Right atrium auricular region (tissue), 2 donors: ENCODE results near the gene CAPN10. TPM values are rescaled to one million over a fixed set of nuclear protein-coding genes. Genes with fewer than 3 reads are reported as not detected.

Experiments used
- DNase-seq: peaks from one replicate; pipeline ENCODE4 v3.0.0-alpha.2; 2019; ENCODE audit warnings: low spot score
- H3K27ac ChIP-seq, 2 donors: fragments of 200-600 bp; sonication (generic); 1 replicate in 1 of 2; 2 replicates in 1 of 2; pipeline ENCODE4 v1.5.1; 2016 to 2019
- H3K27me3 ChIP-seq, 2 donors: fragments of 200-600 bp; sonication (generic); one replicate each; pipeline versions ENCODE4 v1.5.1 to v1.6.0; 2017 to 2019
- H3K36me3 ChIP-seq: fragments of 200-600 bp; sonication (generic); one replicate; pipeline ENCODE4 v1.5.1; 2016
- H3K4me1 ChIP-seq, 2 donors: fragments of 200-600 bp; sonication (generic); one replicate each; pipeline versions ENCODE4 v1.5.1 to v1.6.0; 2017 to 2019
- H3K4me3 ChIP-seq, 2 donors: fragments of 200-600 bp; sonication (generic); 1 replicate in 1 of 2; 2 replicates in 1 of 2; pipeline ENCODE4 v1.5.1; 2017 to 2019; ENCODE audit warnings: mild to moderate bottlenecking in 1 of 2, moderate library complexity in 1 of 2
- H3K9me3 ChIP-seq, 2 donors: fragments of 200-600 bp; sonication (generic); one replicate each; pipeline ENCODE4 v1.5.1; 2019
- CTCF ChIP-seq, 2 donors: fragments of 200-600 bp; sonication (generic); IDR thresholded peaks; one replicate each; pipeline ENCODE4 v1.5.1; 2019; ENCODE audit warnings: antibody characterized with exemption in 2 of 2
- total RNA-seq, 2 donors: library from RNA; depleted of rRNA; stranded (reverse); fragments of >200 nt; gene quantifications; one replicate each; pipeline ENCODE4 v1.1.0, GENCODE V29; 2016

CAPN10 gene
- total RNA-seq, 2 donors from 2014 or later, result 14.1 to 14.6 TPM

- no peak overlapping the region for H3K27ac ChIP-seq
- no peaks in the 10 kb centered on the region for H3K27me3 ChIP-seq
- peaks cover 4% of the 10 kb centered on the region for H3K36me3 ChIP-seq
- TF ChIP-seq CTCF (IDR thresholded peaks at IDR 0.05), result no peak
- no peak overlapping the region for H3K4me3 ChIP-seq
- peaks cover 0 to 9% of the 10 kb centered on the region in 2 donors for H3K4me1 ChIP-seq
- H3K9me3 ChIP-seq, result no peaks in the 10 kb centered on the region
- DNase-seq, result no peak
Measured at GRCh38 chr2:240603846-240604245, 17.3 kb downstream of the CAPN10 start.

- H3K27me3 ChIP-seq, result no peaks in the 10 kb centered on the region
- DNase-seq, result peak; percentile 75
- H3K36me3 ChIP-seq, result no peaks in the 10 kb centered on the region
- H3K4me3 ChIP-seq, result no peak overlapping the region
- peaks cover 0 to 9% of the 10 kb centered on the region in 2 donors for H3K4me1 ChIP-seq
- no peak overlapping the region for H3K27ac ChIP-seq
- peak; percentile 58 to 69 for TF ChIP-seq CTCF (IDR thresholded peaks at IDR 0.05)
- no peaks in the 10 kb centered on the region for H3K9me3 ChIP-seq
Measured at GRCh38 chr2:240604291-240604938, 17.9 kb downstream of the CAPN10 start.

GRCh38 chr2:240604939-240605716, 18.6 kb downstream of the CAPN10 start:
- no peaks in the 10 kb centered on the region for H3K36me3 ChIP-seq
- H3K27ac ChIP-seq, result no peak overlapping the region
- H3K27me3 ChIP-seq, result no peaks in the 10 kb centered on the region
- no peaks in the 10 kb centered on the region for H3K9me3 ChIP-seq
- TF ChIP-seq CTCF (IDR thresholded peaks at IDR 0.05), result no peak
- no peak for DNase-seq
- H3K4me1 ChIP-seq, result peaks cover 0 to 9% of the 10 kb centered on the region in 2 donors
- no peak overlapping the region for H3K4me3 ChIP-seq

GRCh38 chr2:240605867-240606743, 19.6 kb downstream of the CAPN10 start:
- Histone ChIP-seq H3K4me3 (no peak overlapping the region), H3K9me3 (no peaks in the 10 kb centered on the region), H3K27ac (no peak overlapping the region), H3K36me3 (no peaks in the 10 kb centered on the region), H3K27me3 (no peaks in the 10 kb centered on the region), H3K4me1 (peaks cover 0 to 9% of the 10 kb centered on the region in 2 donors)
- DNase-seq, result no peak
- TF ChIP-seq CTCF (IDR thresholded peaks at IDR 0.05), result no peak

GRCh38 chr2:240611601-240612210, 25.2 kb downstream of the CAPN10 start:
- H3K9me3 ChIP-seq, result no peaks in the 10 kb centered on the region
- DNase-seq, result no peak
- H3K27ac ChIP-seq, result no peak overlapping the region
- TF ChIP-seq CTCF (IDR thresholded peaks at IDR 0.05), result no peak
- H3K36me3 ChIP-seq, result no peaks in the 10 kb centered on the region
- H3K27me3 ChIP-seq, result no peaks in the 10 kb centered on the region
- H3K4me1 ChIP-seq, result no peaks in the 10 kb centered on the region
- no peak overlapping the region for H3K4me3 ChIP-seq
